ENCODE results near the gene GRIN3B.

GRCh38 chr19:1018393-1018792 is 18.2 kb downstream of the GRIN3B start:
- TF ChIP-seq FOXP2 (optimal IDR thresholded peaks at IDR 0.05; ENCODE audit: borderline replicate concordance, extremely low read depth, extremely low read length, insufficient read depth), result no peak
- TF ChIP-seq POLR2AphosphoS5 (IDR thresholded peaks at IDR 0.05; ENCODE audit: low read depth, low read length), result no peak
- no peak for TF ChIP-seq TAF1 (IDR thresholded peaks at IDR 0.05; ENCODE audit: borderline replicate concordance, insufficient read depth, low read length)
- TF ChIP-seq, protein P1, sequence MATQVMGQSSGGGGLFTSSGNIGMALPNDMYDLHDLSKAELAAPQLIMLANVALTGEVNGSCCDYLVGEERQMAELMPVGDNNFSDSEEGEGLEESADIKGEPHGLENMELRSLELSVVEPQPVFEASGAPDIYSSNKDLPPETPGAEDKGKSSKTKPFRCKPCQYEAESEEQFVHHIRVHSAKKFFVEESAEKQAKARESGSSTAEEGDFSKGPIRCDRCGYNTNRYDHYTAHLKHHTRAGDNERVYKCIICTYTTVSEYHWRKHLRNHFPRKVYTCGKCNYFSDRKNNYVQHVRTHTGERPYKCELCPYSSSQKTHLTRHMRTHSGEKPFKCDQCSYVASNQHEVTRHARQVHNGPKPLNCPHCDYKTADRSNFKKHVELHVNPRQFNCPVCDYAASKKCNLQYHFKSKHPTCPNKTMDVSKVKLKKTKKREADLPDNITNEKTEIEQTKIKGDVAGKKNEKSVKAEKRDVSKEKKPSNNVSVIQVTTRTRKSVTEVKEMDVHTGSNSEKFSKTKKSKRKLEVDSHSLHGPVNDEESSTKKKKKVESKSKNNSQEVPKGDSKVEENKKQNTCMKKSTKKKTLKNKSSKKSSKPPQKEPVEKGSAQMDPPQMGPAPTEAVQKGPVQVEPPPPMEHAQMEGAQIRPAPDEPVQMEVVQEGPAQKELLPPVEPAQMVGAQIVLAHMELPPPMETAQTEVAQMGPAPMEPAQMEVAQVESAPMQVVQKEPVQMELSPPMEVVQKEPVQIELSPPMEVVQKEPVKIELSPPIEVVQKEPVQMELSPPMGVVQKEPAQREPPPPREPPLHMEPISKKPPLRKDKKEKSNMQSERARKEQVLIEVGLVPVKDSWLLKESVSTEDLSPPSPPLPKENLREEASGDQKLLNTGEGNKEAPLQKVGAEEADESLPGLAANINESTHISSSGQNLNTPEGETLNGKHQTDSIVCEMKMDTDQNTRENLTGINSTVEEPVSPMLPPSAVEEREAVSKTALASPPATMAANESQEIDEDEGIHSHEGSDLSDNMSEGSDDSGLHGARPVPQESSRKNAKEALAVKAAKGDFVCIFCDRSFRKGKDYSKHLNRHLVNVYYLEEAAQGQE (IDR thresholded peaks at IDR 0.05; ENCODE audit: insufficient read depth in 1 of 2, low read depth in 2 of 2, low read length in 2 of 2), result no peak
- no peak for TF ChIP-seq SIN3A (IDR thresholded peaks at IDR 0.05; ENCODE audit: borderline replicate concordance, insufficient read depth, low read length)
